H1 (cell line): Measurements from ENCODE around the gene APOL6. TPM values are rescaled to one million over a fixed set of nuclear protein-coding genes. Genes with fewer than 3 reads are reported as not detected.
A peak's percentile ranks its signal among the peaks of the same experiment; 100 is the strongest.

Experiments used
- CTCF ChIA-PET: fragments of 300-600 bp; sonication (Branson Sonifier 250); formaldehyde crosslinking; loops from one replicate; lab custom pipeline; 2021; ENCODE audit not compliant: partially characterized antibody; lab: Charles Lee
- POLR2A ChIA-PET: fragments of 300-600 bp; sonication (Branson Sonifier 250); formaldehyde crosslinking; loops from one replicate; lab custom pipeline; 2021; ENCODE audit warnings: inconsistent platforms; ENCODE audit not compliant: partially characterized antibody; lab: Charles Lee
- DNase-seq, 2 experiments: peaks; one replicate each; pipeline versions ENCODE4 v3.0.0 to v3.0.0-alpha.2; 2010 to 2022; ENCODE audit warnings: low spot score in 2 of 2, low read depth in 1 of 2, mixed read lengths in 1 of 2
- FAIRE-seq: peaks from 2 replicates; lab custom pipeline; 2011; peaks lifted over from hg19 to GRCh38; lab: Jason Lieb, UNC
- H2AFZ ChIP-seq: 2 replicates; pipeline ENCODE4 v1.8.1; 2012; ENCODE audit warnings: low read length, inconsistent platforms
- H2AK5ac ChIP-seq: 2 replicates; pipeline ENCODE4 v1.6.1; 2013; ENCODE audit warnings: low read depth, low read length
- H2BK120ac ChIP-seq: replicated peaks from 2 replicates; pipeline ENCODE3; 2013; ENCODE audit warnings: low read depth, low read length, inconsistent platforms
- H2BK12ac ChIP-seq: 2 replicates; pipeline ENCODE4 v1.6.1; 2013; ENCODE audit warnings: low read depth, low read length
- H2BK15ac ChIP-seq: 2 replicates; pipeline ENCODE4 v1.6.1; 2013; ENCODE audit warnings: low read length
- H2BK20ac ChIP-seq: 2 replicates; pipeline ENCODE4 v1.6.1; 2013; ENCODE audit warnings: low read length
- H2BK5ac ChIP-seq: 2 replicates; pipeline ENCODE4 v1.6.1; 2013; ENCODE audit warnings: low read depth, low read length
- H3K14ac ChIP-seq: 2 replicates; pipeline ENCODE4 v1.6.1; 2013; ENCODE audit warnings: inconsistent platforms; ENCODE audit not compliant: insufficient read length
- H3K18ac ChIP-seq: 2 replicates; pipeline ENCODE4 v1.6.1; 2013; ENCODE audit warnings: low read length; ENCODE audit errors: extremely low read depth
- H3K23ac ChIP-seq: 2 replicates; pipeline ENCODE4 v1.6.1; 2013; ENCODE audit warnings: inconsistent platforms; ENCODE audit not compliant: insufficient read length
- H3K23me2 ChIP-seq: 2 replicates; pipeline ENCODE4 v1.6.1; 2013; ENCODE audit warnings: low read depth, low read length
- H3K27ac ChIP-seq: 2 replicates; pipeline ENCODE4 v1.6.1; 2011; ENCODE audit warnings: low read depth, low read length, inconsistent platforms
- H3K27me3 ChIP-seq, 4 experiments: replicated peaks in 1 of 4; 1 replicate in 1 of 4; 2 replicates in 3 of 4; pipeline versions ENCODE4 v1.6.1 to v1.8.1; 2011 to 2013; ENCODE audit warnings: low read length in 3 of 4, mild to moderate bottlenecking in 3 of 4, inconsistent platforms in 2 of 4, mixed read lengths in 2 of 4, moderate library complexity in 1 of 4; ENCODE audit not compliant: control insufficient read depth in 3 of 4, insufficient read depth in 3 of 4; ENCODE audit errors: extremely low read depth in 1 of 4
- H3K36me3 ChIP-seq, 4 experiments: 2 replicates each; pipeline versions ENCODE4 v1.6.1 to v1.8.1; 2011 to 2013; ENCODE audit warnings: mild to moderate bottlenecking in 4 of 4, low read length in 3 of 4, moderate library complexity in 2 of 4, control low read depth in 1 of 4, inconsistent platforms in 1 of 4; ENCODE audit not compliant: insufficient read depth in 4 of 4, control insufficient read depth in 2 of 4
- H3K4ac ChIP-seq: replicated peaks from 2 replicates; pipeline ENCODE3; 2013; ENCODE audit warnings: low read length, low read depth, mixed read lengths, inconsistent platforms; ENCODE audit not compliant: insufficient read length
- H3K4me1 ChIP-seq, 4 experiments: replicated peaks in 1 of 4; 1 replicate in 1 of 4; 2 replicates in 3 of 4; pipeline versions ENCODE4 v1.6.1 to v1.8.1; 2011 to 2013; ENCODE audit warnings: low read length in 3 of 4, inconsistent platforms in 2 of 4, mixed read lengths in 1 of 4; ENCODE audit not compliant: insufficient read depth in 4 of 4, control insufficient read depth in 3 of 4
- H3K4me2 ChIP-seq, 2 experiments: 2 replicates each; pipeline versions ENCODE4 v1.6.1 to v1.8.1; 2011 to 2013; ENCODE audit warnings: low read depth in 2 of 2, low read length in 2 of 2, control low read depth in 1 of 2, inconsistent platforms in 1 of 2, mild to moderate bottlenecking in 1 of 2; ENCODE audit not compliant: insufficient read depth in 1 of 2
- H3K4me3 ChIP-seq, 4 experiments: fragments of 200-600, 300-600 bp in 1 of 4; sonication (generic), shearing (Covaris generic), sonication (Bioruptor Twin) in 1 of 4; 2 replicates each; pipeline versions ENCODE4 v1.5.1 to v1.8.1; 2011 to 2016; ENCODE audit warnings: low read length in 4 of 4, low read depth in 3 of 4, control low read depth in 2 of 4, inconsistent platforms in 2 of 4, mild to moderate bottlenecking in 2 of 4, mixed read lengths in 1 of 4, moderate library complexity in 1 of 4; ENCODE audit not compliant: insufficient read depth in 2 of 4; ENCODE audit errors: extremely low read depth in 1 of 4
- H3K56ac ChIP-seq: replicated peaks from 2 replicates; pipeline ENCODE3; 2013; ENCODE audit warnings: low read depth, mild to moderate bottlenecking, mixed read lengths, low read length, inconsistent platforms; ENCODE audit not compliant: insufficient read length
- H3K79me1 ChIP-seq: 2 replicates; pipeline ENCODE4 v1.6.1; 2013; ENCODE audit warnings: low read depth, low read length, control low read depth
- H3K79me2 ChIP-seq, 2 experiments: 2 replicates each; pipeline versions ENCODE4 v1.6.1 to v1.8.1; 2012 to 2013; ENCODE audit warnings: low read length in 2 of 2, mild to moderate bottlenecking in 2 of 2, inconsistent platforms in 1 of 2; ENCODE audit not compliant: insufficient read depth in 2 of 2, control insufficient read depth in 1 of 2
- H3K9ac ChIP-seq, 4 experiments: replicated peaks in 1 of 4; 1 replicate in 1 of 4; 2 replicates in 3 of 4; pipeline versions ENCODE4 v1.6.1 to v1.8.1; 2011 to 2013; ENCODE audit warnings: low read depth in 3 of 4, low read length in 3 of 4, control low read depth in 2 of 4, mild to moderate bottlenecking in 2 of 4, moderate library complexity in 2 of 4, inconsistent platforms in 1 of 4; ENCODE audit errors: extremely low read depth in 1 of 4
- H3K9me3 ChIP-seq, 2 experiments: 2 replicates each; pipeline versions ENCODE4 v1.6.1 to v1.8.1; 2012 to 2013; ENCODE audit warnings: mild to moderate bottlenecking in 2 of 2, moderate library complexity in 2 of 2, control low read depth in 1 of 2, inconsistent platforms in 1 of 2, low read depth in 1 of 2, low read length in 1 of 2, mixed read lengths in 1 of 2; ENCODE audit not compliant: insufficient read depth in 2 of 2
- H4K20me1 ChIP-seq, 2 experiments: replicated peaks in 1 of 2; 2 replicates each; pipeline versions ENCODE3 to v1.8.1; 2011 to 2013; ENCODE audit warnings: inconsistent platforms in 2 of 2, low read length in 2 of 2, mild to moderate bottlenecking in 1 of 2; ENCODE audit not compliant: insufficient read depth in 2 of 2, control insufficient read depth in 1 of 2
- H4K5ac ChIP-seq: 2 replicates; pipeline ENCODE4 v1.6.1; 2013; ENCODE audit warnings: low read length, low read depth, mixed read lengths, inconsistent platforms; ENCODE audit not compliant: insufficient read length
- H4K8ac ChIP-seq: 2 replicates; pipeline ENCODE4 v1.8.0; 2013; ENCODE audit warnings: mild to moderate bottlenecking, moderate library complexity, low read length, inconsistent platforms; ENCODE audit not compliant: insufficient read depth; ENCODE audit errors: extremely low read depth
- H4K91ac ChIP-seq: replicated peaks from 2 replicates; pipeline ENCODE3; 2013; ENCODE audit warnings: low read length, mixed read lengths, inconsistent platforms; ENCODE audit not compliant: insufficient read length
- EGR1 ChIP-seq: IDR thresholded peaks from 2 replicates; pipeline ENCODE4 v1.6.1; 2011; ENCODE audit warnings: low read depth, low read length, borderline replicate concordance
- GABPA ChIP-seq: IDR thresholded peaks from 2 replicates; pipeline ENCODE4 v1.6.1; 2011; ENCODE audit warnings: mild to moderate bottlenecking, low read length, moderate library complexity, borderline replicate concordance; ENCODE audit not compliant: insufficient read depth
- MAFK ChIP-seq: IDR thresholded peaks from 2 replicates; pipeline ENCODE4 v1.6.1; 2012; ENCODE audit warnings: low read depth, mild to moderate bottlenecking, improper control_type of control experiment, low read length
- POU5F1 ChIP-seq: IDR thresholded peaks from 2 replicates; pipeline ENCODE4 v1.6.1; 2011; ENCODE audit warnings: low read depth, mild to moderate bottlenecking, low read length, moderate library complexity
- RAD21 ChIP-seq, 2 experiments: IDR thresholded peaks in 1 of 2; conservative IDR thresholded peaks in 1 of 2; 2 replicates each; pipeline ENCODE4 v1.6.1; 2011; ENCODE audit warnings: low read depth in 2 of 2, low read length in 2 of 2, improper control_type of control experiment in 1 of 2, inconsistent platforms in 1 of 2, mild to moderate bottlenecking in 1 of 2, moderate library complexity in 1 of 2
- SIRT6 ChIP-seq: IDR thresholded peaks from one replicate; pipeline ENCODE4 v1.7.1; 2012; ENCODE audit warnings: low read length, inconsistent platforms
- SP1 ChIP-seq: IDR thresholded peaks from 2 replicates; pipeline ENCODE4 v1.6.1; 2011; ENCODE audit warnings: low read depth, low read length
- WGBS, 2 experiments: shearing (Covaris generic) in 1 of 2; methylation state at CpG; one replicate each; pipeline versions ENCODE4 v1.1.6 to v1.1.7; 2013 to 2015; ENCODE audit warnings: low lambda C conversion rate in 2 of 2, mixed read lengths in 2 of 2, inconsistent platforms in 1 of 2, low coverage in 1 of 2, missing lambda C conversion rate in 1 of 2; ENCODE audit not compliant: insufficient replicate concordance in 2 of 2, insufficient coverage in 1 of 2, insufficient read length in 1 of 2; ENCODE audit errors: extremely low coverage in 1 of 2, missing lambda C conversion rate in 1 of 2; 5-methylcytosine and 5-hydroxymethylcytosine counted together
- polyA plus RNA-seq, 7 experiments: library from polyadenylated mRNA; depleted of rRNA in 3 of 7; stranded (reverse) in 5 of 7; unstranded in 2 of 7; fragments of >200 nt in 5 of 7; fragments of 200-250 nt in 2 of 7; gene quantifications; 1 replicate in 5 of 7; 2 replicates in 1 of 7; 4 replicates in 1 of 7; pipeline versions ENCODE4 v1.2.1 to v1.2.3, GENCODE V29; 2011 to 2013; ENCODE audit warnings: missing spikeins in 2 of 7, mixed read lengths in 2 of 7
- total RNA-seq: library from RNA; stranded (reverse); fragmentation: NEBNext Ultra II Directional; extraction: Animal tissue kit (Norgen Biotek cat#: 25700); gene quantifications from 2 replicates; pipeline ENCODE4 v1.2.1, GENCODE V29; 2021

Gene APOL6
- total and polyA plus RNA-seq, 2 of the 8 experiments (the other 6 are each of a cell fraction or from before 2014, with no cell fraction given) = 0.06 to 0.13 TPM

- Histone ChIP-seq H3K56ac (no peak overlapping the region), H3K79me1 (no peaks in the 10 kb centered on the region), H4K91ac (no peak overlapping the region), H4K5ac (no peak overlapping the region), H3K9me3 (no peaks in the 10 kb centered on the region), H3K4me3 (no peak overlapping the region), H3K4me1 (peaks cover 0 to 15% (median 5%) of the 10 kb centered on the region in 4 experiments; a peak in 4 of 7 replicates), H4K20me1 (peaks cover 0 to 3% of the 10 kb centered on the region in 2 experiments), H3K23ac (no peak overlapping the region), H2BK12ac (no peak overlapping the region), H2BK15ac (no peak overlapping the region), H3K4ac (no peak overlapping the region), H3K14ac (no peak overlapping the region), H2BK120ac (no peak overlapping the region), H3K36me3 (no peaks in the 10 kb centered on the region; a peak in 1 of 8 replicates), H2AK5ac (no peak overlapping the region), H2BK20ac (no peak overlapping the region), H3K27ac (no peak overlapping the region), H3K18ac (no peak overlapping the region), H3K9ac (no peak overlapping the region), H2BK5ac (no peak overlapping the region), H2AFZ (peak overlapping the region; percentile 52; the same call in 1 of the 2 replicates), H3K27me3 (no peaks in the 10 kb centered on the region; a peak in 1 of 7 replicates), H3K23me2 (peaks cover 4% of the 10 kb centered on the region), H3K4me2 (0 out of 4 replicates have a peak overlapping the region, but pooled peaks of 1 of the 2 experiments have one; percentile 6), H4K8ac (no peak overlapping the region), H3K79me2 (no peaks in the 10 kb centered on the region)
- TF ChIP-seq SP1 (no peak), EGR1 (no peak), GABPA (no peak), RAD21 (IDR thresholded peaks at IDR 0.05 in 1 of 2, conservative IDR thresholded peaks at IDR 0.05 in 1 of 2; ENCODE audit: low read depth in 2 of 2, low read length in 2 of 2) (no peak; a peak in 1 of 4 replicates), POU5F1 (no peak), MAFK (no peak), SIRT6 (no peak)
- no peak for FAIRE-seq
- ChIA-PET POLR2A (interaction anchor here (1.4 kb wide), 1 partner anchor 11 kb away, joined by 3 read pairs; the partner anchor contains the start of gene APOL6), CTCF (interaction anchor here (0.8 to 1.6 kb wide), 6 partner anchors 15 to 279 kb away, joined by 3 to 6 read pairs (median 5); no protein-coding TSS in a partner anchor)
- WGBS, 2 experiments = 65% methylated on average over 5 of the region's 5 CpGs; no CpG with 5 or more reads in 1 of the 2 experiments
- no peak for DNase-seq
These were observed 11.0 kb upstream of the APOL6 start for GRCh38 chr22:35637254-35637653.
